WI38 (cell line): Measurements from ENCODE around the gene CFAP107.

ENCODE experiments used
- H3K4me3 ChIP-seq: 2 replicates; pipeline ENCODE4 v1.5.1; 2011; ENCODE audit warnings: low read depth, mild to moderate bottlenecking, control low read depth, low read length
- CTCF ChIP-seq: IDR thresholded peaks from 2 replicates; pipeline ENCODE4 v1.5.1; 2012; ENCODE audit warnings: low read depth, mild to moderate bottlenecking, control low read depth, low read length

The CFAP107 gene

DNA sequence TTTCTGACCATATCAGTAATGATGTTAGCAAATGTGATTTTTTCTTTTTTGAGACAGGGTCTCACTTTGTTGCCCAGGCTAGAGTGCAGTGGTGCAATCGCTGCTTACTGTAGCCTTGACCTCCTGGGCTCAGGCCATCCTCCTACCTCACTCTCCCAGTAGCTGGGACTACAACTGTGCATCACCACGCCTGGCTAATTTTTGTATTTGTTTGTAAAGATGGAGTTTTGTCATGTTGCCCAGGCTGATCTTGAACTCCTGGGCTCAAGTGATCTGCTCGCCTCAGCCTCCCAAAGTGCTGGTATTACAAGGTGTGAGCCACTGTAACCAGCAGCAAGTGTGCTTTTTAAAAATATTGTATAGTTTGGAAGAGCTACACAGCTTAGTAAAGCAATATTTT, 4.1 kb upstream of the CFAP107 start:
- no peak overlapping the region for H3K4me3 ChIP-seq
- no peak for TF ChIP-seq CTCF

DNA sequence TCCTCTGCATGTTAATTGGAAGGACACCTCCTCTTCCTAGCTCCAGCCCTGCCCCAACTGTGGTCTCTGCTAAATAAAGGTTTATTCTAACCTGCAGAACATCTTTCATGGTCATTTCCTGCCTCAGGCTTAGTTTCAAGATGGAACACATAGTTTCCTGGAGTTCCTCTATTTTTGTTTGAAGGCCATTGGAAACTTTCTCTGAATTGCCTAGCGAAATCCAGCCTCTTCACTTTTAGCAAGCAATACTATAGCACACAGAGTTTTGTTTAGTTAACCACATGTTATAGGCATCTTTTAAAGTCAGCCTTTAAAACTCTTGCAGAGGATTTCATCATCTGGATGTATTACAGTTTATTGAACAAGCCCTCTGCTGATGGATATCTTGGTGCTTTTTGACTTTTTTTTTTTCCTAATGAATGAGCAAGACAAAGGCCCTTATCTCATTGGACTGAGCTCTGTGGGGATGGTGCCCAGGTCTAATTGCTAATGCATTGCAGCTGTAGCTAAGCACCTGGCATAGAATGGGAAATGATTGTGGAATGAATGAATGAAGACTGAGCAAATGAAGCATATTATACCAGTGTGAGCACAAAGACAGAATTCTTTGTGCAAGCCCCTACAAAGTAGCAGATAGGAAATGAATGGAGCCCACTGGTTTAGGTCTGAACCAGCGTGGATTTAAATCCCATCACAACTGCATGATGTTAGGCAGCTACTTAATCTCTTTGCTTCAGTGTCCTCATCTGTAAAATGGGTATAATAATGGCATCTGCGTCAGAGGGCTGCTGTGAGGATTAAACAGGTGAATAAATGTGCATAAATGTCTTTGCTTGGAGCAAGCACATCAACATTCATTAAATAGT, 641 bp upstream of the CFAP107 start:
- H3K4me3 ChIP-seq, result no peak overlapping the region
- TF ChIP-seq CTCF, result no peak

GRCh38 chr1:12748778-12749355, 2.9 kb downstream of the CFAP107 start:
- no peak overlapping the region for H3K4me3 ChIP-seq
- TF ChIP-seq CTCF, result no peak

GRCh38 chr1:12754738-12755137, 8.7 kb downstream of the CFAP107 start:
- no peak overlapping the region for H3K4me3 ChIP-seq
- TF ChIP-seq CTCF, result no peak

- no peak for TF ChIP-seq CTCF
- H3K4me3 ChIP-seq, result no peak overlapping the region
Observed at GRCh38 chr1:12756273-12756672, 10.3 kb downstream of the CFAP107 start.

GRCh38 chr1:12756768-12757413, 10.9 kb downstream of the CFAP107 start:
- no peak overlapping the region for H3K4me3 ChIP-seq
- no peak for TF ChIP-seq CTCF

GRCh38 chr1:12757836-12758235, 11.8 kb downstream of the CFAP107 start:
- no peak for TF ChIP-seq CTCF
- H3K4me3 ChIP-seq, result no peak overlapping the region
